ENCODE data around the gene AP3B2.
"Not testable (repeated sequence)": the region's sequence is repeated elsewhere in the genome, so short reads cannot be mapped to it uniquely, and the experiment has no call there.

DNA sequence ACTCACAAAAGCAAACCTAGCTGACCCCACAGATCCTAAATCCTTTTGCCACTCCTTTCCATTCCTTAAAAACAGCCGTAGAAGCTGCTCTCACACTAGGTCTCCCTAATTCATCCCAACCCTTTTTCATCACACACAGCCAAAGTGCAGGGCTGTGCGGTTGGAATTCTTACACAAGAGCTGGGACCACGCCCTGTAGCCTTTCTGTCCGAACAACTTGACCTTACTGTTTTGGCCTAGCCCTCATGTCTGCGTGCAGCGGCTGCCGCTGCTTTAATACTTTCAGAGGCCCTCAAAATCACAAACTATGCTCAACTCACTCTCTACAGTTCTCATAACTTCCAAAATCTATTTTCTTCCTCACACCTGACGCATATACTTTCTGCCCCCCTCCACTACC, 3.8 kb downstream of the AP3B2 start:
- not testable (repeated sequence) for TF ChIP-seq CTCF (conservative IDR thresholded peaks at IDR 0.05; ENCODE audit: low read depth, low read length); CHD1 (IDR thresholded peaks at IDR 0.05; ENCODE audit: low read depth, low read length); POLR2A (IDR thresholded peaks at IDR 0.05; ENCODE audit: low read depth, low read length); USF2 (IDR thresholded peaks at IDR 0.05; ENCODE audit: low read depth, low read length); ELK1 (IDR thresholded peaks at IDR 0.05; ENCODE audit: borderline replicate concordance, low read depth, low read length); CEBPB (IDR thresholded peaks at IDR 0.05; ENCODE audit: low read depth, low read length); RAD21 (IDR thresholded peaks at IDR 0.05; ENCODE audit: low read length)

Data from IMR-90 (cell line).